ENCODE measurements around the gene HSP90AA1. TPM values are rescaled to one million over a fixed set of nuclear protein-coding genes. Genes with fewer than 3 reads are reported as not detected.

HSP90AA1 gene
- total and polyA plus RNA-seq, 7 donors, result 167 to 463 (median 265) TPM

- 85 to 92% methylated on average over 31 of the region's 31 CpGs for WGBS, 2 donors
- no peaks in the 10 kb centered on the region for H3K4me1 ChIP-seq
- intact Hi-C loops (cut with DNase I), result no loop called here
- no peak overlapping the region for H3K4me3 ChIP-seq
- no peak for DNase-seq
- H3K27me3 ChIP-seq, result no peaks in the 10 kb centered on the region
- TF ChIP-seq POLR2AphosphoS5 (IDR thresholded peaks at IDR 0.05) (no peak), EP300 (IDR thresholded peaks at IDR 0.05) (no peak), POLR2A (IDR thresholded peaks at IDR 0.05) (no peak), CTCF (IDR thresholded peaks at IDR 0.05) (no peak)
- H3K27ac ChIP-seq, result no peak overlapping the region
- H3K36me3 ChIP-seq, result peaks cover 0 to 20% (median 4%) of the 10 kb centered on the region in 4 donors
- no peaks in the 10 kb centered on the region for H3K9me3 ChIP-seq
These were observed 30.0 kb downstream of the HSP90AA1 start for GRCh38 chr14:102056694-102057442.

GRCh38 chr14:102055181-102055901 is 31.5 kb downstream of the HSP90AA1 start:
- H3K27ac ChIP-seq, result no peak overlapping the region
- peaks cover 0 to 6% (median 0%) of the 10 kb centered on the region in 4 donors for H3K4me1 ChIP-seq
- DNase-seq, result no peak
- peaks cover 0 to 35% (median 10%) of the 10 kb centered on the region in 4 donors for H3K36me3 ChIP-seq
- H3K9me3 ChIP-seq, result no peaks in the 10 kb centered on the region
- WGBS, 2 donors, result 73 to 80% methylated on average over 24 of the region's 24 CpGs
- no peaks in the 10 kb centered on the region for H3K27me3 ChIP-seq
- H3K4me3 ChIP-seq, result no peak overlapping the region
- intact Hi-C loops (cut with DNase I), result no loop called here
- no peak for TF ChIP-seq POLR2A (IDR thresholded peaks at IDR 0.05)
- no peak for TF ChIP-seq CTCF (IDR thresholded peaks at IDR 0.05)
- TF ChIP-seq EP300 (IDR thresholded peaks at IDR 0.05), result no peak
- no peak for TF ChIP-seq POLR2AphosphoS5 (IDR thresholded peaks at IDR 0.05)

GRCh38 chr14:102052522-102052921 is 34.3 kb downstream of the HSP90AA1 start:
- no peak for TF ChIP-seq EP300 (IDR thresholded peaks at IDR 0.05)
- TF ChIP-seq POLR2AphosphoS5 (IDR thresholded peaks at IDR 0.05), result no peak
- no peak for TF ChIP-seq CTCF (IDR thresholded peaks at IDR 0.05)
- TF ChIP-seq POLR2A (IDR thresholded peaks at IDR 0.05), result no peak
- Histone ChIP-seq H3K4me3 (no peak overlapping the region), H3K9me3 (no peaks in the 10 kb centered on the region), H3K36me3 (peaks cover 27 to 63% (median 37%) of the 10 kb centered on the region in 4 donors), H3K27me3 (no peaks in the 10 kb centered on the region), H3K4me1 (peaks cover 0 to 8% (median 0%) of the 10 kb centered on the region in 4 donors), H3K27ac (no peak overlapping the region)
- 92 to 95% methylated on average over 10 of the region's 10 CpGs for WGBS, 2 donors
- no peak for DNase-seq
- intact Hi-C loops (cut with DNase I), result loop anchor here (5.0 kb wide), 1 partner anchor 70 kb away; no protein-coding TSS in a partner anchor

- Histone ChIP-seq H3K36me3 (peaks cover 27 to 79% (median 41%) of the 10 kb centered on the region in 4 donors), H3K27ac (peak overlapping the region in 2 of 4 donors; percentile 23 to 69), H3K4me3 (no peak overlapping the region), H3K27me3 (no peaks in the 10 kb centered on the region), H3K9me3 (no peaks in the 10 kb centered on the region), H3K4me1 (peaks cover 0 to 20% (median 11%) of the 10 kb centered on the region in 4 donors)
- intact Hi-C loops (cut with DNase I), result loop anchor here (5.0 kb wide), 1 partner anchor 68 kb away; no protein-coding TSS in a partner anchor
- no peak for TF ChIP-seq POLR2AphosphoS5 (IDR thresholded peaks at IDR 0.05)
- TF ChIP-seq POLR2A (IDR thresholded peaks at IDR 0.05), result no peak
- TF ChIP-seq CTCF (IDR thresholded peaks at IDR 0.05), result no peak
- no peak for TF ChIP-seq EP300 (IDR thresholded peaks at IDR 0.05)
- no peak for DNase-seq
- 60 to 77% methylated on average over 11 of the region's 11 CpGs for WGBS, 2 donors
These were observed 36.2 kb downstream of the HSP90AA1 start for GRCh38 chr14:102050625-102051024.
